ENCODE results near the gene TMEM63C.
"Not testable (repeated sequence)": the region's sequence is repeated elsewhere in the genome, so short reads cannot be mapped to it uniquely, and the experiment has no call there.

Gene TMEM63C

GRCh38 chr14:77259025-77259715 is 77.6 kb downstream of the TMEM63C start:
- no peak for DNase-seq

- no peak for DNase-seq
These were observed 78.6 kb downstream of the TMEM63C start for GRCh38 chr14:77260199-77260598.

- DNase-seq = no peak
These were observed 79.0 kb downstream of the TMEM63C start for GRCh38 chr14:77260631-77261030.

- no peak for DNase-seq
These were observed 83.0 kb downstream of the TMEM63C start for GRCh38 chr14:77264466-77265186.

- no peak for DNase-seq
These were observed 83.6 kb downstream of the TMEM63C start for GRCh38 chr14:77265187-77265515.

- no peak for DNase-seq
These were observed 84.2 kb downstream of the TMEM63C start for GRCh38 chr14:77265561-77266335.

GRCh38 chr14:77266336-77266735 is 84.7 kb downstream of the TMEM63C start:
- no peak for DNase-seq

- DNase-seq = no peak
These were observed 86.5 kb downstream of the TMEM63C start for GRCh38 chr14:77267937-77268699.

- no peak for DNase-seq
These were observed 87.5 kb downstream of the TMEM63C start for GRCh38 chr14:77268989-77269600.

- DNase-seq = no peak
These were observed 88.9 kb downstream of the TMEM63C start for GRCh38 chr14:77270361-77271112.

GRCh38 chr14:77271113-77271710 is 89.6 kb downstream of the TMEM63C start, which contains the start of gene NGB:
TSS of gene NGB (minus strand) at chr14:77271206. CDS start at chr14:77270937, 269 bp downstream.
- DNase-seq = no peak

GRCh38 chr14:77272261-77272660 is 90.7 kb downstream of the TMEM63C start:
- no peak for DNase-seq

GRCh38 chr14:77273796-77274195 is 92.2 kb downstream of the TMEM63C start:
- DNase-seq = no peak

- no peak for DNase-seq
These were observed 93.5 kb downstream of the TMEM63C start for GRCh38 chr14:77275041-77275580.

- no peak for DNase-seq
These were observed 94.0 kb downstream of the TMEM63C start for GRCh38 chr14:77275601-77276017.

GRCh38 chr14:77276295-77276935 is 94.8 kb downstream of the TMEM63C start:
- DNase-seq = no peak

- DNase-seq = no peak
These were observed 95.4 kb downstream of the TMEM63C start for GRCh38 chr14:77276959-77277358.

- no peak for DNase-seq
These were observed 97.0 kb downstream of the TMEM63C start for GRCh38 chr14:77278461-77279230.

GRCh38 chr14:77279719-77280118 is 98.1 kb downstream of the TMEM63C start:
- no peak for DNase-seq

- DNase-seq = not testable (repeated sequence)
These were observed 99.3 kb downstream of the TMEM63C start for GRCh38 chr14:77280921-77281320.
